HuH-7 (cell line): ENCODE results near the gene UPF2.
"Not testable (repeated sequence)": the region's sequence is repeated elsewhere in the genome, so short reads cannot be mapped to it uniquely, and the experiment has no call there.

Experiments
- DNase-seq: peaks from one replicate; pipeline ENCODE4 v3.0.0; 2011; ENCODE audit warnings: low spot score

The UPF2 gene

GRCh38 chr10:12042797-12043651, at the start of gene UPF2:
Gene UPF2, minus strand, starts transcription at chr10:12042809. Its CDS starts 7,386 bp downstream, at chr10:12035423.
- peak; percentile 99 for DNase-seq

GRCh38 chr10:12091421-12091820, 48.8 kb upstream of the UPF2 start:
- DNase-seq = no peak

- DNase-seq = no peak
Measured at GRCh38 chr10:12088919-12089318, 46.3 kb upstream of the UPF2 start.

GRCh38 chr10:12081879-12082557, 39.4 kb upstream of the UPF2 start:
- DNase-seq = no peak

GRCh38 chr10:12081470-12081869, 38.9 kb upstream of the UPF2 start:
- DNase-seq = no peak

- DNase-seq = no peak
Measured at GRCh38 chr10:12077580-12078180, 35.1 kb upstream of the UPF2 start.

GRCh38 chr10:12073526-12073925, 30.9 kb upstream of the UPF2 start:
- no peak for DNase-seq

GRCh38 chr10:12071441-12071840, 28.8 kb upstream of the UPF2 start:
- not testable (repeated sequence) for DNase-seq

GRCh38 chr10:12068449-12069269, 26.1 kb upstream of the UPF2 start, which contains the start of gene DHTKD1:
Gene DHTKD1, plus strand, starts transcription at chr10:12068954. Its CDS starts 80 bp downstream, at chr10:12069034.
- DNase-seq = peak; percentile 99

GRCh38 chr10:12067336-12067735, 24.7 kb upstream of the UPF2 start:
- DNase-seq = no peak

GRCh38 chr10:12063483-12063818, 20.8 kb upstream of the UPF2 start:
- DNase-seq = no peak

- DNase-seq = no peak
Measured at GRCh38 chr10:12062754-12063482, 20.3 kb upstream of the UPF2 start.

- no peak for DNase-seq
Measured at GRCh38 chr10:12061124-12061523, 18.5 kb upstream of the UPF2 start.

GRCh38 chr10:12056748-12057147, 14.1 kb upstream of the UPF2 start:
- DNase-seq = no peak

GRCh38 chr10:12055732-12056131, 13.1 kb upstream of the UPF2 start:
- no peak for DNase-seq

- DNase-seq = no peak
Measured at GRCh38 chr10:12051241-12051640, 8.6 kb upstream of the UPF2 start.

GRCh38 chr10:12050528-12050927, 7.9 kb upstream of the UPF2 start:
- DNase-seq = no peak

- no peak for DNase-seq
Measured at GRCh38 chr10:12048547-12048946, 5.9 kb upstream of the UPF2 start.

- DNase-seq = no peak
Measured at GRCh38 chr10:12045596-12045995, 3.0 kb upstream of the UPF2 start.

GRCh38 chr10:12042409-12042796, 206 bp downstream of the UPF2 start:
- DNase-seq = no peak

GRCh38 chr10:12041766-12042408, 722 bp downstream of the UPF2 start:
- DNase-seq = peak; percentile 8
